T-cell (primary cell): Measurements from ENCODE around the gene SLC39A11. TPM values are rescaled to one million over a fixed set of nuclear protein-coding genes. Genes with fewer than 3 reads are reported as not detected.

Experiments used
- ATAC-seq, 4 experiments: fragments of 200-7000 bp in 3 of 4; fragments of 150-1000 bp in 1 of 4; cut with Tn5 transposase; replicated peaks in 1 of 4; 1 replicate in 3 of 4; 2 replicates in 1 of 4; pipeline ENCODE4 v1.10.0; 2021; ENCODE audit warnings: moderate library complexity in 3 of 4, mild to moderate bottlenecking in 2 of 4, moderate number of reproducible peaks in 1 of 4
- CTCF ChIA-PET, 2 donors: fragments of 300-600 bp; sonication (Branson Sonifier 250); formaldehyde crosslinking; loops; one replicate each; lab custom pipeline; 2022; ENCODE audit warnings: antibody characterized with exemption in 2 of 2; lab: Charles Lee
- POLR2A ChIA-PET, 2 donors: fragments of 300-600 bp; sonication (Branson Sonifier 250); formaldehyde crosslinking; loops; one replicate each; lab custom pipeline; 2022; ENCODE audit warnings: antibody characterized with exemption in 2 of 2; lab: Charles Lee
- DNase-seq, 35 experiments: peaks; one replicate each; pipeline versions ENCODE4 v3.0.0 to v3.0.0-alpha.2; 2013 to 2023
- H3K27ac ChIP-seq: one replicate; pipeline ENCODE4 v1.5.1; 2013; ENCODE audit warnings: low read length
- H3K27me3 ChIP-seq, 2 experiments: replicated peaks in 1 of 2; 1 replicate in 1 of 2; 2 replicates in 1 of 2; pipeline versions ENCODE4 v1.6.1 to v1.7.0; 2013; ENCODE audit warnings: low read length in 1 of 2, mixed read lengths in 1 of 2; ENCODE audit not compliant: control insufficient read depth in 2 of 2, insufficient read depth in 2 of 2; ENCODE audit errors: extremely low read depth in 1 of 2
- H3K36me3 ChIP-seq, 2 donors: 1 replicate in 1 of 2; 2 replicates in 1 of 2; pipeline versions ENCODE4 v1.6.1 to v1.7.0; 2013; ENCODE audit warnings: low read length in 1 of 2; ENCODE audit not compliant: control insufficient read depth in 2 of 2, insufficient read depth in 1 of 2; ENCODE audit errors: extremely low read depth in 1 of 2
- H3K4me1 ChIP-seq, 2 experiments: 1 replicate in 1 of 2; 2 replicates in 1 of 2; pipeline versions ENCODE4 v1.6.1 to v1.7.0; 2013; ENCODE audit warnings: low read length in 2 of 2, mixed read lengths in 1 of 2; ENCODE audit not compliant: insufficient read depth in 2 of 2, control insufficient read depth in 1 of 2; ENCODE audit errors: extremely low read depth in 1 of 2
- H3K4me3 ChIP-seq, 2 donors: 1 replicate in 1 of 2; 2 replicates in 1 of 2; pipeline versions ENCODE4 v1.5.1 to v1.7.0; 2013; ENCODE audit warnings: mild to moderate bottlenecking in 2 of 2, low read length in 1 of 2, moderate library complexity in 1 of 2; ENCODE audit not compliant: control insufficient read depth in 1 of 2; ENCODE audit errors: extremely low read depth in 1 of 2
- H3K9me3 ChIP-seq: 2 replicates; pipeline ENCODE4 v1.7.0; 2013
- H3K27ac Mint-ChIP-seq, 2 donors: one replicate each; pipeline ENCODE4 v1.8.0; 2020 to 2021; ENCODE audit warnings: mild to moderate bottlenecking in 2 of 2, mixed read lengths in 2 of 2
- H3K27me3 Mint-ChIP-seq, 2 donors: one replicate each; pipeline ENCODE4 v1.8.0; 2021 to 2022; ENCODE audit warnings: mixed read lengths in 2 of 2
- H3K36me3 Mint-ChIP-seq: one replicate; pipeline ENCODE4 v1.8.0; 2021; ENCODE audit warnings: mixed read lengths
- H3K4me1 Mint-ChIP-seq, 3 donors: one replicate each; pipeline ENCODE4 v1.8.0; 2020 to 2022; ENCODE audit warnings: mixed read lengths in 3 of 3, mild to moderate bottlenecking in 1 of 3
- H3K4me3 Mint-ChIP-seq, 3 donors: one replicate each; pipeline ENCODE4 v1.8.0; 2020 to 2022; ENCODE audit warnings: mild to moderate bottlenecking in 3 of 3, mixed read lengths in 3 of 3, moderate library complexity in 3 of 3
- H3K9me3 Mint-ChIP-seq, 3 donors: one replicate each; pipeline ENCODE4 v1.8.0; 2020 to 2022; ENCODE audit warnings: mixed read lengths in 3 of 3
- WGBS: methylation state at CpG from one replicate; pipeline ENCODE4 v1.1.5; 2013; ENCODE audit warnings: missing lambda C conversion rate; ENCODE audit not compliant: insufficient coverage; 5-methylcytosine and 5-hydroxymethylcytosine counted together
- total RNA-seq, 35 experiments: library from RNA in 6 of 35; stranded (reverse) in 6 of 35; fragments of 120-200 nt in 1 of 35; gene quantifications; one replicate each; pipeline versions ENCODE4 v1.2.1 to v1.2.4 and lab custom pipeline; 2013 to 2026

The SLC39A11 gene
- total RNA-seq, 5 donors from 2014 or later (not counting 1 experiment from before 2014, with no cell fraction given) = 18.6 to 27.1 (median 23.4) TPM

DNA sequence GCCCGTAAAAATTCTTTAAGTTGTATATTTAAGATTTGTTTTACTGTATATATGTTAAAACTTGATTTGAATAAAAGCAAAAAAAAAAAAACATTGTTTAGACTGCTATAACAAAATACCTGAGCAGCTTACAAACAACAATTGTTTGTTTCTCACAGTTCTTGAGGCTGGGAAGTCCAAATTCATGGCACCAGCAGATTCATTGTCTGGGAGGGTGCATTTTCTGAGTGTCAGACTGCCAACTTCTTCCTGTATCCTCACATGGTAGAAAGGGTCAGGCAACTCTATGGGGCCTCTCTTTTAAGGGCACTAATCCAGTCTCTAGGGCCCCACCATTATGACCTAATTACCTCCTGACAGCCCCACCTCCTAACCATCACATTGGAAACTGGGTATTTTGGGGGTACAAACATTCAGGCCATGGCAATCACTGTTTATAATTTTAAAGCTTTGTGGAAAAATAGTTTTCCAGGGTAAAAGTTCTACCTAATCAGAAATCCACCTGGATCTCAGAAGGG is 281.4 kb downstream of the SLC39A11 start:
- ChIA-PET CTCF (no interaction called here), POLR2A (no interaction called here)
- no peak overlapping the region for H3K4me3 ChIP-seq
- peaks cover 4 to 7% of the 10 kb centered on the region in 2 donors for H3K36me3 ChIP-seq
- H3K9me3 ChIP-seq = no peaks in the 10 kb centered on the region
- no peaks in the 10 kb centered on the region for H3K27me3 ChIP-seq
- Mint-ChIP-seq H3K4me1 (no peaks in the 10 kb centered on the region), H3K27ac (no peak overlapping the region), H3K27me3 (no peaks in the 10 kb centered on the region), H3K4me3 (no peak overlapping the region), H3K9me3 (peaks cover 16 to 24% (median 21%) of the 10 kb centered on the region in 3 donors), H3K36me3 (peaks cover 55% of the 10 kb centered on the region)
- DNase-seq (no peak), ATAC-seq (no peak)
- no peak overlapping the region for H3K27ac ChIP-seq
- no CpG with 5 or more reads among the region's 1 CpG for WGBS
- H3K4me1 ChIP-seq = no peaks in the 10 kb centered on the region

DNA sequence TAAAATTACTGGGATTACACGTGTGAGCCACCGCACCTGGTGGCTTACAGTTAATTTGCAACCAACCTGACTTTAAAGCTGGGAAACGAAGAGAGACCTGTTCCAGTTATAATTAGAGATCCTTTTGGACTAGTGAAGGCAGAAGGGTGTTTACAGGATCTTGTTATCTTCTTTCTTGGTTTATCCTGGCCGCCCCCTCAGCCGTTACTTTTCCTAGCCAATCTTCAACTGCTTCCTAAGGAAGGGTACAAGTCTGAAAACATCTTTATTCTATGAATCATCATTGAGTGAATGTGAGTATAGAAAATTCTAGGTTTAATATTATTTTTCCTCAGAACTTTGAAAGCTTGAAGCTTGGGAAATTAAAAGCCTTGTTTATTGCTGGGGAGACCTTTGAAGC is 286.5 kb downstream of the SLC39A11 start:
- Histone ChIP-seq H3K27me3 (no peaks in the 10 kb centered on the region), H3K4me1 (no peaks in the 10 kb centered on the region), H3K36me3 (peaks cover 0 to 6% of the 10 kb centered on the region in 2 donors), H3K27ac (no peak overlapping the region), H3K9me3 (no peaks in the 10 kb centered on the region), H3K4me3 (no peak overlapping the region)
- CTCF ChIA-PET = no interaction called here
- H3K27ac Mint-ChIP-seq = no peak overlapping the region
- WGBS = 89% methylated on average over 3 of the region's 5 CpGs
- H3K27me3 Mint-ChIP-seq = no peaks in the 10 kb centered on the region
- no peak for ATAC-seq
- H3K36me3 Mint-ChIP-seq = peaks cover 52% of the 10 kb centered on the region
- H3K9me3 Mint-ChIP-seq = peaks cover 4 to 10% (median 5%) of the 10 kb centered on the region in 3 donors
- no peak overlapping the region for H3K4me3 Mint-ChIP-seq
- no peak for DNase-seq
- no peaks in the 10 kb centered on the region for H3K4me1 Mint-ChIP-seq
- POLR2A ChIA-PET = no interaction called here

DNA sequence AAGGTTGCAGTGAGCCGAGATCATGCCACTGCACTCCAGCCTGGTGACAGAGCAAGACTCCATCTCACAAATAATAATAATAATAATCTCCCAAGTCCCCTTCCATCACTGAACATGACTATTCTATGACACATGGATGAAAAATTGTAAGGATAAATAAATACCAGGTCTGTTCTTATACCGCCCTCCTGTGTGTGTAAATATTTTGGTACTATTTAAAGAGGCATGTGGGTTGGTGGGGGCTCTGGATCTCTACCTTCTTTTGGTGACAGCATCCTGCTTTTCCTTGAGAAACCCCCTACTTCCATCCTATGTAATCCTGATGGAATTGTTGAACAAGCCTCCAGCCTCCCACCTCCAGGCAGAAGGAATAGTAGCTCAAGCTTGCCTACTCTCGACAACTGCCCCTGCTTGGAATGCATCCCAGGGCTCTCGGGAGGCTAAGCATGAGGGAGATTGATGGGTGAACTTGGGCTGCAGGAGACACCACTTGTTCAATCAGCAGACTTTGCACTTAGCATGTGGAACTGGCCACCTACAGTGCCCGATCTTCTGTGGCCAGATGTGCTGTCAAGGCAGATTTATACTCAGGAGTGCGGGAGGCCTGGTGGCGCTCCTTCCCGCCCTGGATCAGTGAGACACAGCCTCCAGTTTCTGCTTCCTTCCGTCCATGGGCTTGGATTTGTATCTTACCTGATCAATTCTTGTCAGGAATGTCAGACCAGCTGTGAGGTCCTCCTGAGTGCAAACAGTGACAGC is 287.4 kb downstream of the SLC39A11 start:
- Mint-ChIP-seq H3K27ac (no peak overlapping the region), H3K9me3 (peaks cover 9 to 14% (median 12%) of the 10 kb centered on the region in 3 donors), H3K4me1 (no peaks in the 10 kb centered on the region), H3K4me3 (no peak overlapping the region), H3K27me3 (no peaks in the 10 kb centered on the region), H3K36me3 (peaks cover 56% of the 10 kb centered on the region)
- CTCF ChIA-PET = no interaction called here
- Histone ChIP-seq H3K27me3 (no peaks in the 10 kb centered on the region), H3K36me3 (peaks cover 0 to 2% of the 10 kb centered on the region in 2 donors), H3K27ac (no peak overlapping the region), H3K9me3 (no peaks in the 10 kb centered on the region), H3K4me3 (no peak overlapping the region), H3K4me1 (no peaks in the 10 kb centered on the region)
- ATAC-seq (no peak), DNase-seq (no peak)
- POLR2A ChIA-PET = no interaction called here
- 95% methylated on average over 7 of the region's 9 CpGs for WGBS

DNA sequence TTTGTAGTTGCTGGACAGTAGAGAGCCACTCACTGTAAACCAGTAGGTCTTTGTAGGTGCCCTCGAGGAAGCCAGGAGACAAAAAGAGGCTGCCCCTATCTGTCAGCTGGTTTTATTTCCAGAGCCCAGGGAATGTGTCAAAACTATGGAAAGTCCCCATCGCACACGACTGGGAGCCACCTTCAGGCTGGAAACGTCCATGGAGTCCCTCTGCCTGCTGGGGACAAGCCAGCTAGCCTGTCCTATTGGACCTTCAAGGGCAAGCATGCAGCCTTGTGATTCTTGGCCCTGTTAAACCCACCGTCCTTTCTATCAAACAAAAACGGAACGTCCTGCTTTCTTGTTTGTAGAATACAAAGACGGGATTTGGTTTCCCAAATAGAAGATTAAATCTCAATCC is 289.8 kb downstream of the SLC39A11 start:
- POLR2A ChIA-PET = no interaction called here
- Histone ChIP-seq H3K9me3 (no peaks in the 10 kb centered on the region), H3K4me3 (no peak overlapping the region), H3K27me3 (no peaks in the 10 kb centered on the region), H3K27ac (no peak overlapping the region), H3K36me3 (no peaks in the 10 kb centered on the region), H3K4me1 (no peaks in the 10 kb centered on the region)
- WGBS = 93% methylated on average over 8 of the region's 8 CpGs
- ATAC-seq (no peak), DNase-seq (no peak)
- CTCF ChIA-PET = no interaction called here
- Mint-ChIP-seq H3K4me1 (no peaks in the 10 kb centered on the region), H3K4me3 (no peak overlapping the region), H3K36me3 (peaks cover 59% of the 10 kb centered on the region), H3K9me3 (peaks cover 18 to 27% (median 21%) of the 10 kb centered on the region in 3 donors), H3K27ac (no peak overlapping the region), H3K27me3 (no peaks in the 10 kb centered on the region)

DNA sequence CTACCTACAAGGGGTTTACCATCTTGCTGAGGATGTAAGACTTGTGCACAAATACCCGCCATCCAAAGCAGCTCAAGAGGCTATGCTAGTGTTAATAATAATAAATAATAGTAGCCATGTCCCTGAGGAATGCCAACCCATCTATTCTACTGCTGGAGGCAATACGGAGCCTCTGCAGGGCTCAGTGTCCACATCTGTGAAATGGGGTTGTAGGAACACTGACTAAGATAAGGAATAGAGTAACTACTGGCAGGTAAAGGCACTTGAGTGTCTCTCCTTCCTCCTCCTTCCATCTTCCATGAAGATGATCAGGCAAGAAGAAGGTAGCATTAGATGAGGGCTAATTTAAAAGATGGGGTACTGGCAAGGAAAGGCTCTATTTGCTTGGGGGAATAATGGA is 295.3 kb downstream of the SLC39A11 start:
- H3K36me3 Mint-ChIP-seq = peaks cover 84% of the 10 kb centered on the region
- CTCF ChIA-PET = no interaction called here
- H3K9me3 Mint-ChIP-seq = peaks cover 34 to 74% (median 49%) of the 10 kb centered on the region in 3 donors
- H3K4me3 Mint-ChIP-seq = no peak overlapping the region
- ATAC-seq (no peak), DNase-seq (no peak)
- Histone ChIP-seq H3K4me3 (no peak overlapping the region), H3K9me3 (no peaks in the 10 kb centered on the region), H3K36me3 (peaks cover 0 to 5% of the 10 kb centered on the region in 2 donors), H3K27me3 (no peaks in the 10 kb centered on the region), H3K4me1 (no peaks in the 10 kb centered on the region), H3K27ac (no peak overlapping the region)
- POLR2A ChIA-PET = no interaction called here
- no peaks in the 10 kb centered on the region for H3K27me3 Mint-ChIP-seq
- H3K4me1 Mint-ChIP-seq = no peaks in the 10 kb centered on the region
- H3K27ac Mint-ChIP-seq = no peak overlapping the region
- no CpG with 5 or more reads among the region's 2 CpGs for WGBS

DNA sequence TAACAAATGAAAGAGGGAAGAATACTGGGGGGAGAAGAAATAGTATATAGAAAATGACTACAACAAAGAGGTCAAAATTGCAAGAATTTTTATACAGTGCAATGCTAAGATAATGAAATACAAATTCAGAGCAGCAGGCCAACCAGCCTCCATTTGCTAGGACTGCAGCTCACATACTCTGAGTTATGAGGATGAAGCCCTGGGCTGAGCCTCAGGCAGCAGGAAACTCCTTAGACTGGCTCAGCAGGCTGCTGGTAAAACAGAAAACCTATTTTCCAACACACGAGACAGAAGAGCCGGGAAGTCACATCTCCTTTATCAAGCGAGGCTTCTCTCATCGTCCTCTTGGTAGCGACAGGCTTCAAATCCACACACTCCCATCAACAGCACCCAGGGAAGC is 296.5 kb downstream of the SLC39A11 start:
- ATAC-seq (no peak), DNase-seq (no peak)
- H3K4me1 Mint-ChIP-seq = no peaks in the 10 kb centered on the region
- no peak overlapping the region for H3K27ac Mint-ChIP-seq
- no peak overlapping the region for H3K4me3 ChIP-seq
- no peaks in the 10 kb centered on the region for H3K27me3 ChIP-seq
- WGBS = 100% methylated on average over 3 of the region's 5 CpGs
- peaks cover 88% of the 10 kb centered on the region for H3K36me3 Mint-ChIP-seq
- CTCF ChIA-PET = no interaction called here
- peaks cover 0 to 10% of the 10 kb centered on the region in 2 donors for H3K36me3 ChIP-seq
- POLR2A ChIA-PET = no interaction called here
- H3K4me3 Mint-ChIP-seq = no peak overlapping the region
- no peaks in the 10 kb centered on the region for H3K4me1 ChIP-seq
- H3K9me3 ChIP-seq = no peaks in the 10 kb centered on the region
- H3K27ac ChIP-seq = no peak overlapping the region
- peaks cover 34 to 77% (median 54%) of the 10 kb centered on the region in 3 donors for H3K9me3 Mint-ChIP-seq
- no peaks in the 10 kb centered on the region for H3K27me3 Mint-ChIP-seq
